Measurements from ENCODE around the gene ATP5MG. TPM values are rescaled to one million over a fixed set of nuclear protein-coding genes. Genes with fewer than 3 reads are reported as not detected.

Gene ATP5MG
- total and polyA plus RNA-seq, 2 of the 8 experiments (the other 6 are each of a cell fraction or from before 2014, with no cell fraction given) = 237 to 464 TPM

- H2BK15ac ChIP-seq (ENCODE audit: low read length) = no peak overlapping the region
- H3K9ac ChIP-seq (replicated peaks in 1 of 4; ENCODE audit: extremely low read depth in 1 of 4, low read depth in 3 of 4, low read length in 3 of 4) = no peak overlapping the region
- no peak overlapping the region; a peak in 1 of 4 replicates for H3K4me2 ChIP-seq (ENCODE audit: insufficient read depth in 1 of 2, low read depth in 2 of 2, low read length in 2 of 2)
- CTCF ChIA-PET (ENCODE audit: partially characterized antibody) = interaction anchor here (0.6 to 2.2 kb wide), 8 partner anchors 10 to 225 kb away, joined by 3 to 5 read pairs (median 3); no protein-coding TSS in a partner anchor
- no peaks in the 10 kb centered on the region for H3K27me3 ChIP-seq (replicated peaks in 1 of 4; ENCODE audit: control insufficient read depth in 3 of 4, extremely low read depth in 1 of 4, insufficient read depth in 3 of 4, low read length in 3 of 4)
- H2BK5ac ChIP-seq (ENCODE audit: low read depth, low read length) = no peak overlapping the region
- H3K4ac ChIP-seq (replicated peaks; ENCODE audit: insufficient read length, low read depth, low read length) = no peak overlapping the region
- 92% methylated on average over 3 of the region's 3 CpGs; no CpG with 5 or more reads in 1 of the 2 experiments for WGBS, 2 experiments (ENCODE audit: extremely low coverage in 1 of 2, insufficient coverage in 1 of 2, insufficient read length in 1 of 2, insufficient replicate concordance in 2 of 2, low coverage in 1 of 2, low lambda C conversion rate in 2 of 2, missing lambda C conversion rate in 1 of 2)
- H3K23me2 ChIP-seq (ENCODE audit: low read depth, low read length) = peaks cover 10% of the 10 kb centered on the region
- H3K9me3 ChIP-seq (ENCODE audit: insufficient read depth in 2 of 2, low read depth in 1 of 2, low read length in 1 of 2) = no peaks in the 10 kb centered on the region
- H3K4me1 ChIP-seq (replicated peaks in 1 of 4; ENCODE audit: control insufficient read depth in 3 of 4, insufficient read depth in 4 of 4, low read length in 3 of 4) = peaks cover 0 to 12% (median 5%) of the 10 kb centered on the region in 4 experiments; a peak in 6 of 7 replicates
- H3K79me2 ChIP-seq (ENCODE audit: control insufficient read depth in 1 of 2, insufficient read depth in 2 of 2, low read length in 2 of 2) = peaks cover 34 to 100% of the 10 kb centered on the region in 2 experiments
- H3K14ac ChIP-seq (ENCODE audit: insufficient read length) = no peak overlapping the region
- no peak overlapping the region for H3K23ac ChIP-seq (ENCODE audit: insufficient read length)
- H3K18ac ChIP-seq (ENCODE audit: extremely low read depth, low read length) = no peak overlapping the region
- H4K20me1 ChIP-seq (replicated peaks in 1 of 2; ENCODE audit: control insufficient read depth in 1 of 2, insufficient read depth in 2 of 2, low read length in 2 of 2) = peaks cover 45 to 48% of the 10 kb centered on the region in 2 experiments
- H3K79me1 ChIP-seq (ENCODE audit: low read depth, low read length) = peaks cover 5% of the 10 kb centered on the region; the same call in 1 of the 2 replicates
- DNase-seq (ENCODE audit: low read depth in 1 of 2, low spot score in 2 of 2) (no peak), FAIRE-seq (no peak)
- H2AK5ac ChIP-seq (ENCODE audit: low read depth, low read length) = no peak overlapping the region
- peaks cover 0 to 4% (median 0%) of the 10 kb centered on the region in 4 experiments; a peak in 1 of 8 replicates for H3K36me3 ChIP-seq (ENCODE audit: control insufficient read depth in 2 of 4, insufficient read depth in 4 of 4, low read length in 3 of 4)
- H4K91ac ChIP-seq (replicated peaks; ENCODE audit: insufficient read length, low read length) = no peak overlapping the region
- H3K56ac ChIP-seq (replicated peaks; ENCODE audit: insufficient read length, low read depth, low read length) = no peak overlapping the region
- 0 out of 8 replicates have a peak overlapping the region, but pooled peaks of 1 of the 4 experiments have one; percentile 1 for H3K4me3 ChIP-seq (ENCODE audit: extremely low read depth in 1 of 4, insufficient read depth in 2 of 4, low read depth in 3 of 4, low read length in 4 of 4)
- POLR2A ChIA-PET (ENCODE audit: partially characterized antibody) = interaction anchor here (1.4 to 3.2 kb wide), 3 partner anchors 7 to 14 kb away, joined by 3 to 16 read pairs (median 7); partner anchors contain the start of gene KMT2A
- H2AFZ ChIP-seq (ENCODE audit: low read length) = no peak overlapping the region
- no peak overlapping the region for H2BK12ac ChIP-seq (ENCODE audit: low read depth, low read length)
- no peak overlapping the region for H3K27ac ChIP-seq (ENCODE audit: low read depth, low read length)
- H2BK120ac ChIP-seq (replicated peaks; ENCODE audit: low read depth, low read length) = no peak overlapping the region
- H2BK20ac ChIP-seq (ENCODE audit: low read length) = no peak overlapping the region
- H4K5ac ChIP-seq (ENCODE audit: insufficient read length, low read depth, low read length) = no peak overlapping the region
- no peak overlapping the region for H4K8ac ChIP-seq (ENCODE audit: extremely low read depth, insufficient read depth, low read length)
- TF ChIP-seq EZH2 (IDR thresholded peaks at IDR 0.05; ENCODE audit: low read depth, low read length, severe bottlenecking) (no peak), FOSL1 (IDR thresholded peaks at IDR 0.05; ENCODE audit: insufficient read depth, low read depth, low read length) (no peak), USF2 (IDR thresholded peaks at IDR 0.05; ENCODE audit: low read length) (no peak), JUND (IDR thresholded peaks at IDR 0.05; ENCODE audit: low read length) (no peak), KDM5A (IDR thresholded peaks at IDR 0.05; ENCODE audit: low read length) (no peak), TAF7 (optimal IDR thresholded peaks at IDR 0.05; ENCODE audit: borderline replicate concordance, low read depth, low read length) (no peak), CREB1 (IDR thresholded peaks at IDR 0.05) (no peak), SIX5 (IDR thresholded peaks at IDR 0.05; ENCODE audit: low read depth, low read length) (no peak), ASH2L (IDR thresholded peaks at IDR 0.05; ENCODE audit: low read length) (no peak), CTBP2 (IDR thresholded peaks at IDR 0.05; ENCODE audit: borderline replicate concordance, insufficient read depth, insufficient read length, low read length) (no peak), HDAC6 (IDR thresholded peaks at IDR 0.05; ENCODE audit: low read depth, low read length) (no peak), GTF2F1 (IDR thresholded peaks at IDR 0.05; ENCODE audit: borderline replicate concordance, low read depth, low read length) (no peak), POLR2A (IDR thresholded peaks at IDR 0.05; ENCODE audit: control extremely low read depth in 1 of 2, low read depth in 2 of 2, low read length in 2 of 2) (no peak), CEBPB (IDR thresholded peaks at IDR 0.05; ENCODE audit: low read depth, low read length) (no peak)
These were observed 40.9 kb downstream of the ATP5MG start for GRCh38 chr11:118442301-118442700.
